ENCODE data around the gene ZNF556.

GRCh38 chr19:2866495-2867024 is 575 bp upstream of the ZNF556 start:
- TF ChIP-seq REST (IDR thresholded peaks at IDR 0.05; ENCODE audit: low read depth, low read length) (no peak), POLR2AphosphoS5 (IDR thresholded peaks at IDR 0.05; ENCODE audit: low read depth, low read length) (no peak), FOXM1 (IDR thresholded peaks at IDR 0.05; ENCODE audit: low read depth) (no peak), CTCF (IDR thresholded peaks at IDR 0.05) (no peak), EP300 (IDR thresholded peaks at IDR 0.05; ENCODE audit: borderline replicate concordance in 1 of 2, low read depth in 1 of 2, low read length in 1 of 2) (no peak)

Data from SK-N-SH (cell line).